GM10266 (cell line): ENCODE measurements around the gene SLC24A4.

Experiments
- DNase-seq: peaks from one replicate; pipeline ENCODE4 v3.0.0; 2012; ENCODE audit errors: extremely low spot score
- CTCF ChIP-seq: IDR thresholded peaks from 2 replicates; pipeline ENCODE4 v1.5.1; 2012; ENCODE audit warnings: mild to moderate bottlenecking, low read depth; ENCODE audit not compliant: control insufficient read depth, insufficient read depth; ENCODE audit errors: missing control alignments

SLC24A4 gene

GRCh38 chr14:92499234-92499633 lies 176.3 kb downstream of the SLC24A4 start:
- DNase-seq: no peak
- no peak for TF ChIP-seq CTCF

- DNase-seq: no peak
- no peak for TF ChIP-seq CTCF
Observed at GRCh38 chr14:92500491-92500941, 177.6 kb downstream of the SLC24A4 start.

GRCh38 chr14:92501891-92502351 lies 179.0 kb downstream of the SLC24A4 start:
- DNase-seq: no peak

GRCh38 chr14:92502541-92503286 lies 179.7 kb downstream of the SLC24A4 start:
- no peak for DNase-seq
- TF ChIP-seq CTCF: no peak

More at GRCh38 chr14:92501891-92502351, 179.0 kb downstream of the SLC24A4 start:
- no peak for TF ChIP-seq CTCF

GRCh38 chr14:92503756-92504491 lies 181.0 kb downstream of the SLC24A4 start:
- DNase-seq: no peak
- no peak for TF ChIP-seq CTCF

GRCh38 chr14:92505826-92506225 lies 182.9 kb downstream of the SLC24A4 start:
- DNase-seq: no peak
- no peak for TF ChIP-seq CTCF

- DNase-seq: no peak
- no peak for TF ChIP-seq CTCF
Observed at GRCh38 chr14:92506231-92506630, 183.3 kb downstream of the SLC24A4 start.
